H9 (cell line): ENCODE results near the gene PTPRR. TPM values are rescaled to one million over a fixed set of nuclear protein-coding genes. Genes with fewer than 3 reads are reported as not detected.

Experiments used
- DNase-seq: peaks from one replicate; pipeline ENCODE4 v3.0.0-alpha.2; 2017
- H2AFZ ChIP-seq: one replicate; pipeline ENCODE4 v1.6.1; 2013; ENCODE audit warnings: mild to moderate bottlenecking, low read length, control low read depth, moderate library complexity
- H2AK5ac ChIP-seq: 2 replicates; pipeline ENCODE4 v1.6.1; 2013; ENCODE audit warnings: low read length, control low read depth, mixed read lengths; ENCODE audit not compliant: insufficient read length
- H2BK120ac ChIP-seq: one replicate; pipeline ENCODE4 v1.6.1; 2013; ENCODE audit warnings: low read depth, mild to moderate bottlenecking, low read length, control low read depth, inconsistent platforms; ENCODE audit not compliant: poor library complexity, severe bottlenecking
- H2BK12ac ChIP-seq: 2 replicates; pipeline ENCODE4 v1.6.1; 2013; ENCODE audit warnings: low read length, control low read depth, mixed read lengths, low read depth; ENCODE audit not compliant: insufficient read length
- H2BK15ac ChIP-seq: 2 replicates; pipeline ENCODE4 v1.6.1; 2013; ENCODE audit warnings: low read depth, low read length, control low read depth
- H2BK20ac ChIP-seq: one replicate; pipeline ENCODE4 v1.6.1; 2013; ENCODE audit warnings: low read depth, mild to moderate bottlenecking, low read length, control low read depth, inconsistent platforms; ENCODE audit not compliant: poor library complexity, severe bottlenecking
- H2BK5ac ChIP-seq: 2 replicates; pipeline ENCODE4 v1.6.1; 2013; ENCODE audit warnings: low read length, control low read depth, mixed read lengths; ENCODE audit not compliant: insufficient read length
- H3K14ac ChIP-seq: 2 replicates; pipeline ENCODE4 v1.6.1; 2013; ENCODE audit warnings: low read length, control low read depth; ENCODE audit not compliant: insufficient read depth
- H3K18ac ChIP-seq: 2 replicates; pipeline ENCODE4 v1.6.1; 2013; ENCODE audit warnings: low read depth, mild to moderate bottlenecking, mixed read lengths, low read length, control low read depth; ENCODE audit not compliant: insufficient read length
- H3K23ac ChIP-seq: 2 replicates; pipeline ENCODE4 v1.6.1; 2013; ENCODE audit warnings: low read length, control low read depth, mixed read lengths, low read depth; ENCODE audit not compliant: insufficient read length
- H3K23me2 ChIP-seq: 2 replicates; pipeline ENCODE4 v1.6.1; 2013; ENCODE audit warnings: low read depth, mild to moderate bottlenecking, mixed read lengths, low read length, control low read depth; ENCODE audit not compliant: insufficient read length, poor library complexity, severe bottlenecking
- H3K27ac ChIP-seq: 2 replicates; pipeline ENCODE4 v1.5.1; 2013; ENCODE audit warnings: low read length, control low read depth, mixed read lengths, low read depth; ENCODE audit not compliant: insufficient read length
- H3K27me3 ChIP-seq: 2 replicates; pipeline ENCODE4 v1.6.1; 2013; ENCODE audit warnings: low read length, control low read depth, inconsistent platforms; ENCODE audit not compliant: insufficient read depth
- H3K4ac ChIP-seq: 2 replicates; pipeline ENCODE4 v1.6.1; 2013; ENCODE audit warnings: low read depth, mild to moderate bottlenecking, control low read depth, inconsistent platforms, low read length, moderate library complexity
- H3K4me1 ChIP-seq: 2 replicates; pipeline ENCODE4 v1.6.1; 2013; ENCODE audit warnings: low read length, control low read depth, inconsistent platforms; ENCODE audit not compliant: insufficient read depth
- H3K4me2 ChIP-seq: 2 replicates; pipeline ENCODE4 v1.6.1; 2013; ENCODE audit warnings: low read length, control low read depth, mixed read lengths; ENCODE audit not compliant: insufficient read length, insufficient read depth
- H3K56ac ChIP-seq: 2 replicates; pipeline ENCODE4 v1.6.1; 2013; ENCODE audit warnings: low read depth, mild to moderate bottlenecking, mixed read lengths, low read length, control low read depth; ENCODE audit not compliant: insufficient read length
- H3K79me1 ChIP-seq: 2 replicates; pipeline ENCODE4 v1.6.1; 2013; ENCODE audit warnings: low read depth, mild to moderate bottlenecking, moderate library complexity, low read length, control low read depth, inconsistent platforms; ENCODE audit not compliant: insufficient read depth, poor library complexity, severe bottlenecking
- H3K79me2 ChIP-seq: 2 replicates; pipeline ENCODE4 v1.6.1; 2013; ENCODE audit warnings: low read length, control low read depth, inconsistent platforms; ENCODE audit not compliant: insufficient read depth
- H3K9ac ChIP-seq: 2 replicates; pipeline ENCODE4 v1.6.1; 2013; ENCODE audit warnings: low read length, control low read depth, mixed read lengths; ENCODE audit not compliant: insufficient read length; ENCODE audit errors: extremely low read depth
- H3K9me3 ChIP-seq: one replicate; pipeline ENCODE4 v1.6.1; 2013; ENCODE audit warnings: low read depth, low read length, inconsistent platforms; ENCODE audit not compliant: control insufficient read depth
- H3T11ph ChIP-seq: one replicate; pipeline ENCODE4 v1.6.1; 2013; ENCODE audit warnings: mild to moderate bottlenecking, low read length, control low read depth, inconsistent platforms
- H4K20me1 ChIP-seq: one replicate; pipeline ENCODE4 v1.6.1; 2013; ENCODE audit not compliant: control insufficient read depth, insufficient read length, insufficient read depth
- H4K5ac ChIP-seq: 2 replicates; pipeline ENCODE4 v1.6.1; 2013; ENCODE audit warnings: low read depth, mild to moderate bottlenecking, mixed read lengths, low read length, control low read depth; ENCODE audit not compliant: insufficient read length
- H4K8ac ChIP-seq: replicated peaks from 2 replicates; pipeline ENCODE4 v1.6.1; 2013; ENCODE audit warnings: low read length, control low read depth, mixed read lengths, low read depth; ENCODE audit not compliant: insufficient read length
- H4K91ac ChIP-seq: 2 replicates; pipeline ENCODE4 v1.6.1; 2013; ENCODE audit warnings: low read depth, mild to moderate bottlenecking, moderate library complexity, mixed read lengths, low read length, control low read depth; ENCODE audit not compliant: insufficient read length
- H3K27ac Mint-ChIP-seq, 3 experiments: 2 replicates in 2 of 3; 3 replicates in 1 of 3; pipeline ENCODE4 v1.8.0; 2020 to 2021; ENCODE audit warnings: mixed read lengths in 3 of 3, mild to moderate bottlenecking in 1 of 3, moderate library complexity in 1 of 3
- H3K27me3 Mint-ChIP-seq: 2 replicates; pipeline ENCODE4 v1.8.0; 2021; ENCODE audit warnings: low read depth, mild to moderate bottlenecking, moderate library complexity, mixed read lengths
- H3K36me3 Mint-ChIP-seq, 3 experiments: 2 replicates in 2 of 3; 3 replicates in 1 of 3; pipeline ENCODE4 v1.8.0; 2020 to 2021; ENCODE audit warnings: low read depth in 3 of 3, mixed read lengths in 3 of 3; ENCODE audit not compliant: insufficient read depth in 1 of 3
- H3K4me1 Mint-ChIP-seq, 2 experiments: 2 replicates each; pipeline ENCODE4 v1.8.0; 2020; ENCODE audit warnings: mixed read lengths in 2 of 2
- H3K4me3 Mint-ChIP-seq, 2 experiments: 2 replicates in 1 of 2; 3 replicates in 1 of 2; pipeline ENCODE4 v1.8.0; 2020 to 2021; ENCODE audit warnings: mild to moderate bottlenecking in 2 of 2, mixed read lengths in 2 of 2, moderate library complexity in 1 of 2
- H3K9me3 Mint-ChIP-seq, 2 experiments: 2 replicates in 1 of 2; 3 replicates in 1 of 2; pipeline ENCODE4 v1.8.0; 2020; ENCODE audit warnings: mild to moderate bottlenecking in 2 of 2, mixed read lengths in 2 of 2, moderate library complexity in 1 of 2
- WGBS: extraction: QIAGEN DNeasy Blood & Tissue Kit; methylation state at CpG from one replicate; pipeline ENCODE4 v1.1.7; 2013; ENCODE audit warnings: missing lambda C conversion rate, low lambda C conversion rate, mixed read lengths; ENCODE audit not compliant: insufficient read length; ENCODE audit errors: extremely low coverage; 5-methylcytosine and 5-hydroxymethylcytosine counted together
- total RNA-seq: library from RNA; stranded (reverse); gene quantifications from 2 replicates; pipeline ENCODE4 v1.2.1, GENCODE V29; 2021
- TF ChIP-seq, protein P1 (sequence below): fragments of 200-600 bp; sonication (generic); conservative IDR thresholded peaks from 3 replicates; pipeline ENCODE4 v1.8.0; 2021; ENCODE audit warnings: antibody characterized with exemption, mild to moderate bottlenecking

Gene PTPRR
- total RNA-seq, 1 experiment from 2014 or later = 0.22 TPM

DNA sequence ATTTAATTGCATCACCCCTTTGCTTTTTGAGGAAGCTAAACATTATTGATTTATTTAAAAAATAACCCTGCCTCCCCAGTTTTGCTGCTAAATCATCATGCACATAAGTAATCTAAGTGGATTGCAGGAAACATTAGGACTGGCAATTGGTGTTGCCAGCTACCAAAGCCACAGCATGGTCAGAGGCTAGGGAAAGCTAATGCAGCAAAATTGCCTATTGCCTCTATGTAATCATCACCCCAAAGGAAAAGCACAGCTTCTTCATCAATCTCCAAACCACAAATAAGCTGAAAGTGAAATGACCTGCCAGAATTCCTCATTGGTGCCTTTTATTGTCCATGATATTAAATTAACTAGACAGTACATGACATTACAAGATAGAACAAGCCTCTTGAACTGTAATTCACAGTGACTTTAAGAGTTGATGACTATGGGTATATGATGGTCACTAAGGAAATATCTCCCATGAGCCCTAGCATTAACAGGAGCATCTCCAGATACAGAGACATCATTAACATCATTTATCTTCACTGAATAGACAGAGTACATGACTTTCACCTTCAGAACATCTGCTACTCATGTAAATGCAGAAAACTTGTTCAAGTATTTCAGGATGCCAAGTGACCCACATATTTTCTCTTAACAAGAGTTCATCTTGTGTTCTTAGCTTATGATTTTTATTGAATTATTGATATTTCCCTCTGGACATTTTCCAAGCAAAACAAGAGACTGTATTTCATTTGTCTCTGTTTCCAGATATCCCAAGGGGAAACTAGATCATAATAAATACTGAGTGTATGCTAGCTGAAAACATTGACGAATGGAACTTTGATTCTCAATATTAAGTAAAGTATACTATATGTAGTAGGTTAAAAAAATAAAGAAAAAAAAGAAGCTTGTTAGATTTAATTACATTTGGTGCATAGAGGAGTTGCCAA, 29.4 kb downstream of the PTPRR start:
- no peak overlapping the region for H4K8ac ChIP-seq
- H2BK20ac ChIP-seq = no peak overlapping the region
- no peak overlapping the region for H2BK120ac ChIP-seq
- no peak overlapping the region for H2AK5ac ChIP-seq
- no peaks in the 10 kb centered on the region for H3K79me2 ChIP-seq
- H3K9me3 Mint-ChIP-seq = peaks cover 0 to 2% of the 10 kb centered on the region in 2 experiments; a peak in 2 of 5 replicates
- H3K18ac ChIP-seq = no peak overlapping the region
- no peak overlapping the region for H3K27ac Mint-ChIP-seq
- no peaks in the 10 kb centered on the region for H3K9me3 ChIP-seq
- H3K23me2 ChIP-seq = no peaks in the 10 kb centered on the region
- no peak overlapping the region for H3K23ac ChIP-seq
- H4K20me1 ChIP-seq = no peaks in the 10 kb centered on the region
- H3K4me1 ChIP-seq = no peaks in the 10 kb centered on the region
- H3K56ac ChIP-seq = no peak overlapping the region
- H2AFZ ChIP-seq = no peak overlapping the region
- no peak overlapping the region for H3T11ph ChIP-seq
- no peaks in the 10 kb centered on the region for H3K27me3 Mint-ChIP-seq
- no CpG with 5 or more reads among the region's 1 CpG for WGBS
- no peak overlapping the region for H3K4me2 ChIP-seq
- H3K27ac ChIP-seq = no peak overlapping the region
- H4K91ac ChIP-seq = no peak overlapping the region
- H2BK5ac ChIP-seq = no peak overlapping the region
- no peak overlapping the region for H2BK15ac ChIP-seq
- no peaks in the 10 kb centered on the region for H3K27me3 ChIP-seq
- H3K4me1 Mint-ChIP-seq = no peaks in the 10 kb centered on the region
- no peak overlapping the region for H3K9ac ChIP-seq
- H3K36me3 Mint-ChIP-seq = no peaks in the 10 kb centered on the region; a peak in 1 of 7 replicates
- no peak overlapping the region for H3K4me3 Mint-ChIP-seq
- no peak overlapping the region for H2BK12ac ChIP-seq
- H3K4ac ChIP-seq = no peak overlapping the region
- no peak overlapping the region for H3K14ac ChIP-seq
- TF ChIP-seq, protein P1, sequence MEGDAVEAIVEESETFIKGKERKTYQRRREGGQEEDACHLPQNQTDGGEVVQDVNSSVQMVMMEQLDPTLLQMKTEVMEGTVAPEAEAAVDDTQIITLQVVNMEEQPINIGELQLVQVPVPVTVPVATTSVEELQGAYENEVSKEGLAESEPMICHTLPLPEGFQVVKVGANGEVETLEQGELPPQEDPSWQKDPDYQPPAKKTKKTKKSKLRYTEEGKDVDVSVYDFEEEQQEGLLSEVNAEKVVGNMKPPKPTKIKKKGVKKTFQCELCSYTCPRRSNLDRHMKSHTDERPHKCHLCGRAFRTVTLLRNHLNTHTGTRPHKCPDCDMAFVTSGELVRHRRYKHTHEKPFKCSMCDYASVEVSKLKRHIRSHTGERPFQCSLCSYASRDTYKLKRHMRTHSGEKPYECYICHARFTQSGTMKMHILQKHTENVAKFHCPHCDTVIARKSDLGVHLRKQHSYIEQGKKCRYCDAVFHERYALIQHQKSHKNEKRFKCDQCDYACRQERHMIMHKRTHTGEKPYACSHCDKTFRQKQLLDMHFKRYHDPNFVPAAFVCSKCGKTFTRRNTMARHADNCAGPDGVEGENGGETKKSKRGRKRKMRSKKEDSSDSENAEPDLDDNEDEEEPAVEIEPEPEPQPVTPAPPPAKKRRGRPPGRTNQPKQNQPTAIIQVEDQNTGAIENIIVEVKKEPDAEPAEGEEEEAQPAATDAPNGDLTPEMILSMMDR = no peak
- no peak for DNase-seq
- no peaks in the 10 kb centered on the region for H3K79me1 ChIP-seq
- no peak overlapping the region for H4K5ac ChIP-seq
